ENCODE results near the gene BMPER.

Gene BMPER

DNA sequence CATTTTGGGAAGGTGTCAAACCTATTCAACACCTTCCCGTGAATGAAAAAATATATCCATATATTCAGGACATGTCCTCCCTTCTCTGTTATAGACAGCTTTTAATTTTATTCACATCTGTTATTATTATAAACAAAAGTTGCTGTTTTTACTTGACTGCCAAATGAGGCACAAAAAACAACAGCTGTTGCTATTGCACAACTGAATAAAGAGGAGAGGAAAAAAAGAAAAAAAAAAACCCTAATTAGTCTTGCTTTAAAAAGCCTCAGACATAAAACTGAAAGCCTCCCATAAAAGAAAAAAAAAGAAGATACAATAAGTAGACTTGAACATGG is 153.4 kb downstream of the BMPER start:
- TF ChIP-seq, protein P1, sequence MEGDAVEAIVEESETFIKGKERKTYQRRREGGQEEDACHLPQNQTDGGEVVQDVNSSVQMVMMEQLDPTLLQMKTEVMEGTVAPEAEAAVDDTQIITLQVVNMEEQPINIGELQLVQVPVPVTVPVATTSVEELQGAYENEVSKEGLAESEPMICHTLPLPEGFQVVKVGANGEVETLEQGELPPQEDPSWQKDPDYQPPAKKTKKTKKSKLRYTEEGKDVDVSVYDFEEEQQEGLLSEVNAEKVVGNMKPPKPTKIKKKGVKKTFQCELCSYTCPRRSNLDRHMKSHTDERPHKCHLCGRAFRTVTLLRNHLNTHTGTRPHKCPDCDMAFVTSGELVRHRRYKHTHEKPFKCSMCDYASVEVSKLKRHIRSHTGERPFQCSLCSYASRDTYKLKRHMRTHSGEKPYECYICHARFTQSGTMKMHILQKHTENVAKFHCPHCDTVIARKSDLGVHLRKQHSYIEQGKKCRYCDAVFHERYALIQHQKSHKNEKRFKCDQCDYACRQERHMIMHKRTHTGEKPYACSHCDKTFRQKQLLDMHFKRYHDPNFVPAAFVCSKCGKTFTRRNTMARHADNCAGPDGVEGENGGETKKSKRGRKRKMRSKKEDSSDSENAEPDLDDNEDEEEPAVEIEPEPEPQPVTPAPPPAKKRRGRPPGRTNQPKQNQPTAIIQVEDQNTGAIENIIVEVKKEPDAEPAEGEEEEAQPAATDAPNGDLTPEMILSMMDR (conservative IDR thresholded peaks at IDR 0.05; ENCODE audit: low read length), result no peak
- no peak overlapping the region for H3K4me3 ChIP-seq (ENCODE audit: low read length)
- peak; percentile 80 for DNase-seq (ENCODE audit: low read depth)

DNA sequence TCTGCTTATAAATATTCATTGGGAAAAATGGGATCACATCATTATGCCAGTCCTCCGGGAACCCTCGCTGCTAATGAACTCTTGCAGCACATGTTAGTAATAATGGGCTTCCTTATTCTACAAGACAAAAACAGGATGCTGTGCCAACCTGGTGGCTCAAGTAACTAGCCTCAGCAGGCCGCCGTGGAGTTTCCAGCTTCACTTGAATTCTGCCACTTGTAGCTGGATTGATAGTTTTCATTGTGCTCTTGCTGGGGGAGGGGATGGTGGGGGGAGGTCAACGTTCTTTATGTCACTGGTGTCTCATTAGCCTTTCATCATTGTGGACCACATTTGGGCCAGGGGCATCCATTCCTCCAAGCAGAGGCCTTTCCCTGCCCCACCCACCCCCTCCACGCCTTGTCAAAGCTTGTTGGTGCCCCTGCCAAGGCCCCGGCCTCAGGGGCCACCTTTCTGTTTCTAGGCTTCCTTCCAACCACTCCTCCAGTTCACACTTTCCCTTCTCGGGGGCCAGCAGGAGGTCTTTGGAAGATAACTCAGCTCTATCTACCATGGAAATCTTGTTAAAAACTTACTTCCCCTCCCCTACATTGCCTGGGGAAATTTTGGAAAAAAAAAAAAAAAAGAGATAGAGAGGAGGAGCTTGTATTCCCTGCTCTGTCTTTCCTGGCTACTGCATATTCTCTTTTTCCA is 153.9 kb downstream of the BMPER start:
- DNase-seq (ENCODE audit: low read depth), result no peak
- H3K4me3 ChIP-seq (ENCODE audit: low read length), result no peak overlapping the region

DNA sequence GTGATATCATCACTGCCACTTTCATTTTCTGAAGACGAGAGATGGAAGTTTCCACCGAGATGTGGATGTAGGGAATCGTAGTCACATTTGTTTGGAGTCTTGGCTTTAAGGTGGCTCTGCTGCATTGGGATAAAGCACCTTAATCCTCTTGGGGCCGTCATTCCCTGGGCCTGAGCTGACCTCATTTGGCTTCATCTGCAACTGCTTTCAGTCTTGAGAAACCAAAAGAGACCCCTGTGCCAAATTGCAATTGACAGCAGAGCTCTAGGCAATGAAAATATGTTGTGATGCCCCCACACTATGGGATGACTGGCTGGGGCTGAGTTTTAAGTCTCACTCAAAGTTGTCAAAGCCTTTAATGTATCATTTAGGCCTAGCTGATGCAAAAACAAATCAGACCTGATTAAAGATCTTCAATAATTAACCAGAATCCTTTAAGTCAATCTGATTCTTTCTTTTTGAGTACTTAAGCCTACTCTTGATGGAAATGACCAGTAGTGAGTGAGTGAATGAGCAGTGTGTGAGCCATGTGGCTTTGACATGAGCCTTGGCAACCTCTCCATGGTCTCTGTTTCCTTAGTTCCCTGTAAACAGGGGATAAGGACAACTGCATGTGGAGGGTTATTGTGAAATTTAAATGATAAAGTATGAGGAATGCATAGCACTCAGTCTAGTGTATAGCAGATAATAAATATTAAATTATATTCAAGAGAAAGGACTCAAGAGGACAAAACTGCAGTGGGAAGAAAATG is 155.0 kb downstream of the BMPER start:
- DNase-seq (ENCODE audit: low read depth), result peak; percentile 89
- TF ChIP-seq, protein P1 (conservative IDR thresholded peaks at IDR 0.05; ENCODE audit: low read length), result no peak
- no peak overlapping the region for H3K4me3 ChIP-seq (ENCODE audit: low read length)

More for the DNA sequence above, 153.9 kb downstream of the BMPER start:
- TF ChIP-seq, protein P1 (conservative IDR thresholded peaks at IDR 0.05; ENCODE audit: low read length), result no peak

DNA sequence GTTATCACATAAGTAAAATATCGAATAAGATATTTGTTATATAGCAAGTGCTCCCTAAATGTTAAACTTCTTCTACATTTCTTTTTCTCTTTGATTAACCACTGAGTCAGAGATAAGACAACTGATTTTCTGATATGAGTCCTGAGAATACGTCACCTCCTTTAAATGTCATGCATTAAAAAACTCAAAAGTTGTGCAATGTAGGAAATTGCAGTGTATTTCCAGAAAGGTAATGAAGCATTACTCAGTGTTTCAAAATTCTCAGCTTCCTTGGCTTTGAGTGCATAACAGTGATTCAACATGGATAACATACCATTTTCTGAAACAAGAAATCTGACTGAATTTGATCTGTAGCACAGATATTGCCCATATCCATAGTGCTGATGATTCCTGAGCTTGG is 155.8 kb downstream of the BMPER start:
- DNase-seq (ENCODE audit: low read depth), result peak; percentile 84
- TF ChIP-seq, protein P1 (conservative IDR thresholded peaks at IDR 0.05; ENCODE audit: low read length), result no peak
- H3K4me3 ChIP-seq (ENCODE audit: low read length), result no peak overlapping the region

DNA sequence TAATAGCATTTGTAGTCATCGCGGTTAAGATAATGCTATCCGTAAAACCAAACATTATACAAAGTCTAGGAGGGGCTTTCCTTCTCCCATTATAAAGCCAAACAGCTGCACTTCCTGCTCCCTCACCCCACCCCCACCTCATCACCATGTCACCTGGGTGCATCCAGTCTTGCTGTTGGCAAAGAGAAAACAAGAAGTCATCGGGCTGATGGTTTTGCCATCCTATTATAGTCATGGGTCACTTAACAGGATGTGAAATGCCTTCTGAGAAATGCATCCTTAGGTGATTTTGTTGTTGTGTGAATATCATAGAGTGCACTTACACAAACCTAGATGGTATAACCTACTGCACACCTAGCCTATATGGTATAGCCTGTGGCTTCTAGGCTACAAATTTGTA is 157.0 kb downstream of the BMPER start:
- DNase-seq (ENCODE audit: low read depth), result no peak
- TF ChIP-seq, protein P1 (conservative IDR thresholded peaks at IDR 0.05; ENCODE audit: low read length), result no peak
- no peak overlapping the region for H3K4me3 ChIP-seq (ENCODE audit: low read length)

DNA sequence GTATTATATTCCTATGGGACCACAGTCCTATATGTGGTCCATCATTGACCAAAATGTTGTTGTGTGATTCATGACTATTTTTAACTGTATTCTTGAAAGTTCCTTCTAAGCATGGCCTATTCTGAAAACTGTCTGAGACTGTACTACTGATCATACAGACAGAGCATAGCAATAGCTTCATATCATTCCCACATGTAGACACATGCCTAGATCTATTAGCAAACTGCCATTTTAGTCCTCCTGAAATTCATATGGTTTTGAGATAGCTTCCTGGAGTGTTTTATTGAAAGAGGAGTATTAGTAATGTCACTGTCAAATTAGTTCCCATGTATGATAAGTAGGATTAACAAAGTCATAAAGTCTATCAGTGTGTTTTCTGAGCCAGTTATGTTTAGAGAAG is 157.5 kb downstream of the BMPER start:
- no peak for DNase-seq (ENCODE audit: low read depth)
- no peak overlapping the region for H3K4me3 ChIP-seq (ENCODE audit: low read length)
- TF ChIP-seq, protein P1 (conservative IDR thresholded peaks at IDR 0.05; ENCODE audit: low read length), result no peak

Data from AG10803 (cell line).